DLD1 (cell line): ENCODE measurements around the gene KCNQ1.
"Not testable (repeated sequence)": the region's sequence is repeated elsewhere in the genome, so short reads cannot be mapped to it uniquely, and the experiment has no call there.

Source experiments
- in situ Hi-C: cut with HindIII; loops from 2 replicates; pipeline ENCODE4 v1.10.0; 2017; ENCODE audit warnings: low sequenced_read_pairs

KCNQ1 gene

DNA sequence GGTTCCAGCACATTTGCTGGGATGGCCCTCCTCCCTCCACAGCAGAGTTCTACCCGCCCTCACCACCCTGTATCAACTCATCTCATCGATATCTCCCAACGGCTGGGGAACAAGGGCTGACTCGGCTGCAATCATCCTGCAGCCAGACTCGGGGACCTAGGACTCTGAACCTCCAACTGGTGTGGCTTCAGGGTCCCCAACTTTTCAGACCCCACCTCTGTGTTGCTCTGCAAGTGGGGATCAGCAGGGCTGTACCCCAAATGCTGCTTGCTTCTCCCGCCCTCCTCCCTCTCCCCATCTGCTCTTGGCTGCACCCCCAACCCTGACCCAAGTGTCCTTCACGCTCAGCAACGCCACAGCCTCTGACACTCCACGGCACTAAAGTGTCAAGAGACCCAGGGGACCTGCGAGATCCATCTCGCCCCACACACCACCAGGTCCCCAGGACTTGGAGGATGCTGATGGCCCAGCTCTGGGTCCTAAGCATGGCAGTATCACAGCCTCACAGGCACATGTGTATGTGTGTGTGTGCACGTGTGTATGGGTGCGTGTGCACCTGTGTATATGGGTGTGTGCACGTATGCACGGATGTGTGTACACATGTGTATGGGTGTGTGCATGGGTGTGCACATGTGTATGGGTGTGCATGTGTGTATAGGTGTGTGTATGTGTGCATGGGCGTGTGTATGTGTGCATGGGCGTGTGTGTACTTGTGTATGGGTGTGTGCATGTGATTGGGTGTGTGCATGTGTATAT, 26.4 kb downstream of the KCNQ1 start:
- in situ Hi-C loops, result no loop called here

- in situ Hi-C loops, result no loop called here
Observed at GRCh38 chr11:2471804-2472096, 26.9 kb downstream of the KCNQ1 start.

DNA sequence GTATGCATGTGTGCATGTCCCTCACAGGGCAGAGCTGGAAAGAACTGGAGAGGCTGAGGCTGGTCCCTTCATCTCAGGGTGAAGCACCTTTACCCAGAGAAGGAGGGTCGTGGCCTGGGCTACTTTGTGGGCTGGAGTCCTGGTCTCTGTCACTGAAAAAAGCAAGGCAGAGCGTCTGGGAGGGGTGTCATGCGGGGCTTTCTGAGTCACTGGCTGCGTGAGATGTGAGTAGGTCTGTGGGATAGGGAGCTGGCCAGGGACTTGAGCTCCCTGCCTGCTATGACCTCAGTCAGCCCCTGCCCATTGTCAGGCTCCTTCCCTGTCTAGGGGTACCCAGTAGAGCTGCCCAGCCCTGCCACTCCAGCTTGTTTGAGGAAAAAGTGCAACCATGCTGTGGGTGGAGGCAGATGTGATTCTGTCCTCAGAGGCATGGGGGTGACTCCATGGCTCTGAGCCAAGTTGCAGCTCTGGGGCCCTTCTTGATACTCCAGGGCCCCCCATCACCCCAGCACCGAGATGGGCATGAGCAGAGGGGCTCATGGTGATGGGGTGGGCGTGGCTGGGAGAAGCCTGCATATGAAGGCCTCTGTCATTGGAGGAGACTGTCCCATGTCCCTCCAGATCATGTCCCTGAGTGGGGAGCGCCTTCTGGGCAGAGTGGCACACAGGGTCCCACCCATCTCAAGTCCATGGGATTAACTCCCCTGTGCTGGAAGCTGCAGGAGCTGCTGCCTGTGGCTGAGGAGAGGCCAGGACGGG, 27.8 kb downstream of the KCNQ1 start:
- in situ Hi-C loops, result no loop called here

- in situ Hi-C loops, result no loop called here
Observed at GRCh38 chr11:2473361-2474058, 28.7 kb downstream of the KCNQ1 start.

DNA sequence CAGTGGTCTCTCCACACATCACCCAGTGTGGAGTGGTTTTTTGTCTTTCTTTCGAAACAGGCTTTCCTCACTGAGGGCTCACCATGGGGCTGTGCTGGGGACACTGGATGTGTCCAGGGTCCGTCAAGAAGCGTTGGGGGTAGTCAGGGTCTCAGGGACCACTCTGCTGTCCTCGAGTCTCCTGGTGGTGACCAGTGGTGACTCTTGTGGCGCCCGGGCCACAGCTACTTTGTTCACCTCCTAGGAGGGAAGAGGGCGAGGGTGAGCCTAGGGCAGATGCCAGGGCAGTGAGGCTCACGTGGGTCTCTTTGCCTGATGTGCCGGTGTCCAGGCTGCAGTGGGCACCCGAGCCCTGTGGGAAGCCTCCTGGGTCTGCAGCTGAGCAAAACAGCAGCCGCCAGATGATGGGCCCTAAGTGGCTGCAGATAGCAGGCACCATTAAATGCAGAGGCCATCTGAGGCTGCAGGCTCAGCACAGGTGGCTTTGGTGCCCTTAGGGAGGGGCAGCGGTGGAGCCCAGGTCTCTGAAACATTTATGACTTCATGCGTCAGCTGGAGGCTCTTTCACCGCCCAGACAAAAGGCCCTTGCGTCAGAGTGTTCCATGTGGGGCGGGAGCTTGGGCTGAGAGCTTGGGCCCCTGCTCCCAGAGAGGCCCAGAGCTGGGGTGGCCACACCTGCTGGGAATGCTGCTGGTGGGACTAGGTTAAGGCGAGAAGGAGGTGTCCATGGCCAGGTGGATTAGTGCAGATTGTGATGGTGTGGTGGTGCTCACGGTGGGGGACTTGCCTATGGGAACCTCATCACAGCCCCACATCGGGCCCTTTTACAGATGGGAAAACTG, 29.5 kb downstream of the KCNQ1 start:
- in situ Hi-C loops, result no loop called here

- in situ Hi-C loops, result no loop called here
Observed at GRCh38 chr11:2475136-2475918, 30.5 kb downstream of the KCNQ1 start.

DNA sequence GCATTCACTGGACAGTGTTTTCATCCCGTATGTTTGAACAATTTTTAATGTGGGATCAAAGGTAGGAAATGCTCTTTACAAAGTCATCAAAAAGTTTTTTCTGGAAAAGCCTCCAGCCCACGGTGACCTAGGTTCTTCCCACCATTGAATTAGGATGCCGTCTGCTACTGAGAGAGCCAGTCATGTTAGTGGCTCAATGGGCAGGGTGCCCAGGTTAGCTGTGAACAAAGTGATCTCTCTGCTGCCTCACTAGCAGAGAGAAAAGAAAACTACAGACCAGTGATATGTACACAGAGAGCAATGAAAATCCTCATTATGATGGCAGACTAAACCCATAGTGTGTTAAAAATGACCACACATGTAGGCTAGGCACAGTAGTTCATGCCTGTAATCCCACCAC, 32.4 kb downstream of the KCNQ1 start:
- in situ Hi-C loops, result no loop called here

GRCh38 chr11:2477936-2478335, 33.1 kb downstream of the KCNQ1 start:
- in situ Hi-C loops, result no loop called here

GRCh38 chr11:2480067-2480873, 35.5 kb downstream of the KCNQ1 start:
- in situ Hi-C loops, result not testable (repeated sequence)

DNA sequence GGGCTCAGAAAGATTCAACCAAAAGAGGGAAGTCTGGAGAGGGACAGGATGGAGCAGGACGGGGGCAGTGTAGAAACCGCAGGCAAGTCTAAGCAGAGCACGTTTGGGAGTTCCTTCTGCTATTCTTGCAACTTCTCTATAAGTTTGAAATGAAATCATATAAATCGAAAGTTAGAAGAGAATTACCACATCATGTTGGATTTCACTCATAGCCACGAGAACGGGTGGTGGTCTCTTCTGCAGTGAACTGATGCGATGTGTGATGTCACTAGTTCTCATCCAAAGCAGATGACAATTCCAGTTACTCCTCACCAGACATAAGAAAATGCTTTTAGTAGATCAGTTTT, 36.0 kb downstream of the KCNQ1 start:
- in situ Hi-C loops, result no loop called here

GRCh38 chr11:2481253-2481652, 36.4 kb downstream of the KCNQ1 start:
- in situ Hi-C loops, result no loop called here

DNA sequence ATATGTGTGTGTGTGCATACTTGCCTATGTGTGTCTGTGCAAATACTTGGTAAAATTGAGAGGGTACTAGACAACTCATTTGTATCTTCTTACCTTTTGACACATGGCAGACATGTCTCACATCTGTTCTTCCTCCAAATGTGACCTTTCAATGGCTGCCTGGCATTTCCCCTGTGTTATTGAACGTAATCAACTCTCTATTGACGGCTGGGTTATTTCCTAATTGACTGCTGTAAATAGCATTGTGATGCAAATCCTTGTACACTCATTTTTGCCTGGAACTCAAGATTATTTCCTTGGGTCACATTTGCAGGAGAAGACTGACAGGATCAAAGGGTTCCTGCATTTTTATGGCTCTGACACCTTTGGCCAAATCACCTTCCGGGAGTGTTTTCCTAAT, 37.4 kb downstream of the KCNQ1 start:
- in situ Hi-C loops, result no loop called here

- in situ Hi-C loops, result no loop called here
Observed at GRCh38 chr11:2482745-2483144, 37.9 kb downstream of the KCNQ1 start.

- in situ Hi-C loops, result no loop called here
Observed at GRCh38 chr11:2483426-2483825, 38.6 kb downstream of the KCNQ1 start.

- in situ Hi-C loops, result no loop called here
Observed at GRCh38 chr11:2484576-2485125, 39.8 kb downstream of the KCNQ1 start.

GRCh38 chr11:2488004-2488403, 43.2 kb downstream of the KCNQ1 start:
- in situ Hi-C loops, result no loop called here

- in situ Hi-C loops, result no loop called here
Observed at GRCh38 chr11:2489083-2489482, 44.3 kb downstream of the KCNQ1 start.

- in situ Hi-C loops, result not testable (repeated sequence)
Observed at GRCh38 chr11:2497951-2498350, 53.1 kb downstream of the KCNQ1 start.

GRCh38 chr11:2498750-2499149, 53.9 kb downstream of the KCNQ1 start:
- in situ Hi-C loops, result no loop called here
